Body of pancreas (tissue), 4 donors: ENCODE data around the gene OR6C65.

Source experiments
- POLR2A ChIP-seq, 3 donors: fragments of 450-650 bp; IDR thresholded peaks; one replicate each; pipeline ENCODE4 v1.6.1; 2016; ENCODE audit warnings: antibody characterized with exemption in 3 of 3, mild to moderate bottlenecking in 2 of 3
- TF ChIP-seq, protein P1 (sequence below), 7 experiments: fragments of 450-650 bp in 4 of 7; fragments of 200-600 bp in 3 of 7; sonication (generic) in 3 of 7; IDR thresholded peaks; one replicate each; pipeline ENCODE4 v1.5.1; 2016 to 2019; ENCODE audit warnings: antibody characterized with exemption in 7 of 7

DNA sequence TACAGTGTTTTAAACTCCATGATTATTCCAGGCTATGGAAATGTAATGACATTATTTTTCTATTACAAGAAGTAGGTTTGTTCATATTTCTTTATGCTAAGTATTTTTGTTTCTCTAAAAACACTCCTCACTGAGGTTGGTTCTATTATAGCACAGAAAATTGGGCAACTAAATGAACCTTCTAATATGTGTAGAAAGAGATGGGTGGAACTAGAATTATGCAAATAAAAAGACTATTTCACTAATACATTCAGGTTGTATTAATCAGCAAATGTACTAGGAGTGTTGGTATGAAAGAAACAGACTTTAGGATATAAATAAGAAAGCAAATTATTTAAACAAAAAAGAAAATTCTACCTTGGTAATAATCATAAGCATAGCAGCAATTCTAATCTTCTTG is 48.5 kb downstream of the OR6C65 start:
- TF ChIP-seq, protein P1, sequence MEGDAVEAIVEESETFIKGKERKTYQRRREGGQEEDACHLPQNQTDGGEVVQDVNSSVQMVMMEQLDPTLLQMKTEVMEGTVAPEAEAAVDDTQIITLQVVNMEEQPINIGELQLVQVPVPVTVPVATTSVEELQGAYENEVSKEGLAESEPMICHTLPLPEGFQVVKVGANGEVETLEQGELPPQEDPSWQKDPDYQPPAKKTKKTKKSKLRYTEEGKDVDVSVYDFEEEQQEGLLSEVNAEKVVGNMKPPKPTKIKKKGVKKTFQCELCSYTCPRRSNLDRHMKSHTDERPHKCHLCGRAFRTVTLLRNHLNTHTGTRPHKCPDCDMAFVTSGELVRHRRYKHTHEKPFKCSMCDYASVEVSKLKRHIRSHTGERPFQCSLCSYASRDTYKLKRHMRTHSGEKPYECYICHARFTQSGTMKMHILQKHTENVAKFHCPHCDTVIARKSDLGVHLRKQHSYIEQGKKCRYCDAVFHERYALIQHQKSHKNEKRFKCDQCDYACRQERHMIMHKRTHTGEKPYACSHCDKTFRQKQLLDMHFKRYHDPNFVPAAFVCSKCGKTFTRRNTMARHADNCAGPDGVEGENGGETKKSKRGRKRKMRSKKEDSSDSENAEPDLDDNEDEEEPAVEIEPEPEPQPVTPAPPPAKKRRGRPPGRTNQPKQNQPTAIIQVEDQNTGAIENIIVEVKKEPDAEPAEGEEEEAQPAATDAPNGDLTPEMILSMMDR (IDR thresholded peaks at IDR 0.05) = no peak
- TF ChIP-seq POLR2A (IDR thresholded peaks at IDR 0.05) = no peak
